HG02642 (cell line): ENCODE measurements around the gene AQP12B.
"Not testable (repeated sequence)": the region's sequence is repeated elsewhere in the genome, so short reads cannot be mapped to it uniquely, and the experiment has no call there.

Source experiments
- ATAC-seq: cut with Tn5 transposase; IDR thresholded peaks from one replicate; pipeline ENCODE4 v1.9.1; 2021; ENCODE audit warnings: mild to moderate bottlenecking; ENCODE audit not compliant: unreplicated experiment, poor library complexity

The AQP12B gene, protein sequence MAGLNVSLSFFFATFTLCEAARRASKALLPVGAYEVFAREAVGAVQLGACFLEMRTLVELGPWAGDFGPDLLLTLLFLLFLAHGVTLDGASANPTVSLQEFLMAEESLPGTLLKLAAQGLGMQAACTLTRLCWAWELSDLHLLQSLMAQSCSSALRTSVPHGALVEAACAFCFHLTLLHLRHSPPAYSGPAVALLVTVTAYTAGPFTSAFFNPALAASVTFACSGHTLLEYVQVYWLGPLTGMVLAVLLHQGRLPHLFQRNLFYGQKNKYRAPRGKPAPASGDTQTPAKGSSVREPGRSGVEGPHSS

DNA sequence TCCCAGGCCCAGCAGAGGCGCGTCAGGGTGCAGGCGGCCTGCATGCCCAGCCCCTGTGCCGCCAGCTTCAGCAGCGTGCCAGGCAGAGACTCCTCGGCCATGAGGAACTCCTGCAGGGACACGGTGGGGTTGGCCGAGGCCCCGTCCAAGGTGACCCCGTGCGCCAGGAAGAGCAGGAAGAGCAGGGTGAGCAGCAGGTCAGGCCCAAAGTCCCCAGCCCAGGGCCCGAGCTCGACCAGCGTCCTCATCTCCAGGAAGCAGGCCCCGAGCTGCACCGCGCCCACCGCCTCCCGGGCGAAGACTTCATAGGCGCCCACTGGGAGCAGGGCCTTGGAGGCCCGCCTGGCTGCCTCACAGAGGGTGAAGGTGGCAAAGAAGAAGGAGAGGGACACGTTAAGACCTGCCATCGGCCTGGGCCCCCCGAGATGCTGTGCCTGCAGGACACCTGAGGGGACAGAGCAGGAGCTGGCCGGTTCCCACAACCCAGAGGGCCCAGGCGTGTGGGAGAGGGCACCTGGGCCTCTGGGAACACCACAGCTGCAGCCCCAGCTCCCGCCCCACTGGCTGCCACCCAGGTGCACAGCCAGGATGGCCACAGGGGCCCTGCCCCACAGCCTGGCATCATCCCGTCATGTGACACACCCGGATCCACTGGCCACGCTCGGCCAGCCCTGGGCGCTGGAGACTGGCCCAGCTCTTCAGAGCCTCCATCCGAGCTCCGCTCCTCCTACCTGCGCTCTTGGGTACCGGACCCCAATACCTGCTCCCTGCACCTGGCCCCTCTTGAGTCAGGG lies at the start of gene AQP12B:
Gene AQP12B (minus strand): TSS at position 455 of the 794 bp plus-strand sequence. CDS start 48 bp downstream, at position 407.
- not testable (repeated sequence) for ATAC-seq

DNA sequence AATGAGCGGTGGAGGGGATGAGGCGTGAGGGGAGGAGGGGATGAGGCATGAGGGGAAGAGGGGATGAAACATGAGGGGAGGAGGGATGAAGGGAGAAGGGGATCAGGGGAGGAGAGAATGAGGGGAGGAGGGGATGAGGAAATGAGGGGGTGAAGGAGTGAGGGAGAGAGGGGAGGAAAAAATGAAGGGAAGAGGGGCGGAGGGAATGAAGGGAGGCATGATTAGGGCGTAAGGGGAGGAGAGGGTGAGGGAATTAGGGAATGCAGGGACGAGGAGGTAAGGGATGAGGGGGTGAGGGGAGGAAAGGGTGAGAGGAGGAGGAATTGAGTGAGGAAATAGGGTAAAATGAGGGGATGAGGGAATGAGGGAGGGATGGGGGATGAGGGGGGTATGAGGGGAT lies 49.5 kb upstream of the AQP12B start:
- ATAC-seq: no peak

DNA sequence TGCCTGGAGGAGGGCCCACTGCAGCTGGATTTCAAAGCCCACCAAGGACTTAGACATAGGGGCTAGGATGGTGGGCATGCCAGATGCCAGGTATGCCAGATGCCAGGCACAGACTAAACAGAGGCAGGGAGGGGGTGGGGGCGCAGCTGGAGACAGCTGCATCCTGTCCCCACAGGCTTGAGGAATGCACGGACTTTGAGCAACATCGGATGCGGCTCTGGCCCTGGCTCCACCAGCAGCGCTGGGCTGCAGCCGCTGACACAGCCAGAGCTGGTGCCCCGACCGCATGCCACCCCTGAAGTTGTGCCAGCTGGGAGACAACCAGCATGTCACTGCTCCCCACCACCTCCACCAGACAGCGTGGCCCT lies 48.5 kb upstream of the AQP12B start:
- no peak for ATAC-seq

DNA sequence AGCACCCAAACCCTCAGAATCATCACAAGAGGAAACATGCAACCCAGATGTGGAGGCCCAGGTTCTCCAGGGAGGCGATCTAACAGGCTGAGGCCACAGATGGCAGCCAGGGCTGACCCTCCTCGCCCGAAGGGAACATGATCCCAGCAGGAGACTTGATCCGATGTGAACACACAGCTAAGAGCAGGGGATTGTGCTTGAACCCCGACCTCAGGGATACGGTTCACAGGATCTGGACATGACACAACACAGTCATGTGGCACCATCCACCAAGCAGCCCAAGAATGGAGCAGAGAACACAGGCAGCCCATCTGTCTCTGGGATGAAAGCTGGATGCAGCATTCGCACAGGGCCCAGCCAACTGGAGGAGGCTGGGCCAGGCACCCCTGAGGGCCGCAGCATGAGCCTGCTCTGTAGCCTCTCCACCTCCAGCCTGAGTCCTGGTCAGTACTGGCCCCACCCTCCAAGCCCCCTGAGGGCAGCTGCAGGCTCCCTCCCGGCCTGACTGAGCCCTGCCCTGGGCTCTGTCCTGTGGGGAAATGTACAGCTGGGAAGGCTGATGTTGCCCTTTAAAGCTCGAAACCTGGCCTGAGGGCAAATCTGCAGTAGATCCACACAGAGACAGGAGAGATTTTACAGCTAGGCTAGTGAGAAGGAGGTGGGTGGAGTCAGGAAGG lies 48.0 kb upstream of the AQP12B start:
- no peak for ATAC-seq

DNA sequence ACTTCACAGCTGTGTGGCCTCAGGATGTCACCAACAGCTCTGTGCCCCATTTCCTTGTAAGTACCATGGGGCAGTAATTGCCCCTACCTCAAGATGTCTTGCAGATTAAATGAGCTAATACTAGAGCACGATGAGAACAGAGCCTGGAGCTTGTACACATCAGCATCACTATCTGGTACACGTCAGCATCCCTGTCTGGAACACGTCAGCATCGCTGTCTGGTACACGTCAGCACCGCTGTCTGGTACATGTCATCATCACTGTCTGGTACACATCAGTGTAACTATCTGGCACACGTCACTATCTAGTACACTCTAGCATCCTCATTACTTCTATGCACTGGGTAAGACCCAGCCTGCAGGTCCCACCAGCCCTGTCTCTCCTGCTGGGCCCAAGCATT lies 46.1 kb upstream of the AQP12B start:
- ATAC-seq: no peak

DNA sequence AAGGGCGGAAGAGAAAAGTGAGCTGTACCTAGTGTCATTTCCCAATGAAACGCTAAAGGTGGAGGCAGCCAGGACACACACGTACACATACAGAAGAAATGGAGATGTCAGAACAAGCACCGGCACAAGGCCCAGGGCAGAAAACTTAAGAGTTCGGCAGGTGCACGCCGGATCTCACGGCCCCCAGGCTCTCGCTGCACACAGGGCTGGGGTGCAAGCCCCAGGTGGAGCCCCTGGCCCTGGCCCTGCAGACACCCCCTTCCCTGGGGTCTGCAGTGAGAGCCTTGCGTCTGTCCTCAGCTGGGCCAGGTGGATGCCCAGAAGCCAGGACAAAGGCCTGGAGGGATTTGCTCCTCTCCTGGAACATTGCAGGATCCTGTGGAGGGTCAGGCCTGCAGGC lies 45.7 kb upstream of the AQP12B start:
- ATAC-seq: no peak

DNA sequence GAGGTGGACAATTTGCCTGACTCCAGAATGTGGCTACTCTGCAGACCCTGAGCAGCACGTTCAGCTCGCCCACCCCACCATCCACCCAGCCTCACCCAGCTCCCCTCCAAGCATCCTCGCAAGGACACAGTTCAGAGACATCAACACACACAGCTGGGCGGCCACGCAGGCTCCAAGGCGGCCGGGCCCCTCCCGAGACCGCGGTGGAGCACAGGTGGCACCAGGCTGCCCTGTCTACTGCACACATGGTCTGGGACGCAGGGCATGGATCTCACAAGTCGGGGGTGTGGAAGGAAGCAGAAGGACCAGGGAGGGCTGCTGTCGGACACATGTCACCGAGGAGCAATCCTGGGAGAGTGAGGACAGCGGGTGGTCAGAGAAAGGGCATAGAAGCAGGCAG lies 45.2 kb upstream of the AQP12B start:
- no peak for ATAC-seq

DNA sequence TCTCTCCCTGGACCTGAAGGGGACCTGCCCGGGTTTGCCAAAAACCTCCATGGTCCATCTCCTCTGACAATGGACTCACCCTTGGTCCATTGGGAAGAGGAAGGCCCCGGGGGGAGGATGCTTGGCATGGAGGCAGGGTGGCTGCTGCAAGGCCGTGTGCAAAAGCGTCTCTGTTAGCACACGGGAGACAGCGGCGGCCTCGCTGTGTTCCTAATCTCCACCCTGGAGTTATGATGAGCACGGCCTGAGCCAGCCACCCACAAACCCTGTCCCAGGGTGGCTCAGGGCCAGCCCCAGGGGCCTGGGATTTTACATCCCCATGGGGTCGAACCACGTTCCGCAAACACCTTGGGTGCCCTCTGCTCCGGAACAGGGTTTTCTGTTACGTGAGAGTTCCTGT lies 44.8 kb upstream of the AQP12B start:
- no peak for ATAC-seq

DNA sequence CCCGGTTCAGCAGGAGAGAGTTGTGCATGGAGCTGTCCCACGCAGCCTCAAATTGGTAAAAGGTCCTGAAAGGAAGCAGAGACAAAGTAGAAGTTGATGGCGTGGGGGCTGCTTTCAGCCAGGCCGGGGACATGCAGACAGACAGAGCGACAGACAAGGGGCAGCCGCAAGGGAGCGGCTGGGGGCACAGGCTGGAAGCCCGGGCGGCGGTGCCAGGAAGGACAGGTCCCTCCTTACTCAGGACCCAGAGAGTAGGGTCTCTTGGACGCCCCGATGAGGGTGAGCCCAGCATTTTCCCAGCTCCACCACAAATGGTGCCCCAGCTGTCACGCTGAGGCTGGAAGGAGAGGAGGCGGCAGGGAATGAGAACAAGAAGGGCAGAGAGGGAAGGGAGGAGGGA lies 44.2 kb upstream of the AQP12B start:
- no peak for ATAC-seq

DNA sequence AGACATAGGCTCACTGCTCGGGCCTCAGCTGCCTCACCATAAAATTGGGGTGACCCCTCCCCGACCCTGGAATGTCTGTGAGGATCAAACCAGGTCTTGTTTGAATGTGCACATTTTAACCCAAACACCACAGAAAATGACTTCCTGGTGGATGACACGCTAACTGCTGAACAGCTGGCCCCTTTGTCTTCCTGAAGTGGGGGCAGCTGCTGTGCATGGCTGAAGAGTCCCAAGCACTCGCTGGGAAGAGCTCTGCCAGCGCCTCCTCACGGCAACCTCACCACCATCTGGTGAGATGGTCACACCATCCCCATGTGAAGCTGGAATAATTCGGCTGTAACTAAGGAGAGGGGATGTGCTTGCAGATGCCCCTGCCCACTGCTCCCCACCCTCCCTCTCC lies 43.0 kb upstream of the AQP12B start:
- ATAC-seq: no peak

DNA sequence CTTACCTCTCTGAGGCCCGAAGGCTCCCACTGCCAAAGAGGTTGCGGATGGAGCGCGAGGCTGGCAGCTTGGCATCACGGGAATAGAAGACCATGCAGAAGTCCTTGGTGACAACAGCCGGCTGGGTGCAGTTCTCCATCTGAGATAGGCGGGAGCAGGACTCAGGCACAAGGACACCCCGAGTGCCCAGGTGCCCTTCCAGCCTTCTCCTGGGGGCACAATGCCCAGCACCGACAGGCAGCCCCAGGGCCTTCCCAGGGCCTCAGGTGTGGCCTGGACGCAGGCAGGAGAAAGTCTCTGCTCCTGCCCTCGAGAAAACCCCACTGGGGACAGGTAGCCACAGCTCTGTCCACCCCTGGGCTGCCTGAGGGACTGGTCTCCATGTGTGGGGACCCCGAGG lies 42.6 kb upstream of the AQP12B start:
- ATAC-seq: no peak

DNA sequence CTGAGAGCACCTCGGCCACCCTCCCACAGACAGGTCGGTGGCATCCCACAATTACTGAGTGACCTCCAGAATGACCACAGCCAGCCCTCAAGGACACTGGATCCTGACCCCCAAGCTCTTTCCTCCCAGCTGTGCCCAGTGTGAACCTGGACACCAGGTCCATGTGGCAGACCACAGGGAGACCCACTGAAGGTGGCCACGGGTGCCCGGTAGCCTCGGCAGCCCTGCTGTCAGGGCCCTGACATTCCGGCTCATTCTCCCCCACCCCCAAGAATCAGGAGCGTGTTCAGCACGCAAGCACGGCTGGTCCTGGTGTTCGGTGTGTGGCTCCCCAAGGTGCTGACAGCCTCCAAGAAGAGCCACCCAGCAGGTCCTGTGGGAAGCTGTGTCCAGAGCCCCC lies 41.7 kb upstream of the AQP12B start:
- ATAC-seq: no peak

DNA sequence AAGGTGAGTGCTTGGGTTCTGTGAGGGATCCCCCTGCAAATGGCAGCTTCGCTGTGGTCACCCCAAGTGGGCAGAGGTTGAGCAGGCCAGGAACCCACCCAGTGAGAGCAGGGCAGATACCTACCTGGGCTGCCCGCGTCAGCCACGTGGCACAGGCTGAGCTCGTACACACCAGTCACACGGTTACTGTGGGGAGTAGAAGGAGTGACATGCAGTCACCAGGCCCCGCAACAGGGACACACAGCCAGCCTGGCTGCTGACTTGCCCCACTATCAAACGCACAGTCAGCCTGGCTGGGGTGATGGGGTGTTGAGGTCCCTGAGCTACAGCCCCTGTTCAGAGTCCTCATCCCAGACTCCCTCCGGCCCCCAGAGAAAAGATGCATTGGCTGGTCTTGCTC lies 41.2 kb upstream of the AQP12B start:
- ATAC-seq: no peak

DNA sequence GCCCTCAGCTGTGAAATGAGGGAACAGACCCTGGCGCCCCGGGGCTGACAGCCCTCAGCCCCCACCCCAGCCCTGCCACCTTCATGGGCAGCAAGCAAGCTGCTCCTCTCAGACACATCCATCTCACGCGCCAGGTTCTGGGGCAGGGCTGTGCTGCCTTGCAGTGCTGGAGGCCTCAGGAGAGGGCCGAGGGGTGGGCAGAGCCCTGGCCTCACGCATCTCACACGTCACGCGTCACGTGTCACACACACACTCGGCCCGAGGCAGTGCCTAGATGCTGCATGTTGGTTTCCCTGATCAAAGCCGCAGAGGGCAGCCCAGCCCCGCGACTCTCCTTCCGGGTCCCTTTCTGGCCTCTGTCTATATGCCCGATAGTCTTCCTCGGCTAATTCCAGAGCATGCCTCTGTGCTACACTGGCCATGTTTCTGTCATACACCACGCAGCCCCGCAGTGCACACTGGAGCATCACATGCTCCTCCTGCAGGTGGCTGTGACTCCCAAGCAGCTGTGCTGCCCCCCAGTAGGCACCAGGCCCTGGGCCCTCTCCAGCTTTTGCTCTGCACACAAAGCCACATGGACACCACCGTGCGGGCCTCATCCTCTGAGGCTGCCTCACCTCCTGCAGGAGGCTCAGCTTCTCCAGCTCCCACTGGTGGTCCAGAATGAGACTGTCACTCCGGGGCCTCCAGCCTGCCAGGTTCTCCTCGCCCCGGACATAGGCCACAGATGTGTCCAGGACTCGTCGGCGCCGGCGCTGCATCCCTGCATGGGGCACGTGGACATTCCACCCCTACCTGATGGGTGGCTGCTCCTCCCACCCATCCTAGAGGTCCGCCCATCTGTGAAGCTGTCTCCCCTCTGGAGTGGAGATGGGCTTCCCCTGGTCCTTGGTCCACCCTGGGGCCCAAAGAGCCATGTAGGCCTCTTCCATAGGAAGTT lies 40.4 kb upstream of the AQP12B start:
- no peak for ATAC-seq

DNA sequence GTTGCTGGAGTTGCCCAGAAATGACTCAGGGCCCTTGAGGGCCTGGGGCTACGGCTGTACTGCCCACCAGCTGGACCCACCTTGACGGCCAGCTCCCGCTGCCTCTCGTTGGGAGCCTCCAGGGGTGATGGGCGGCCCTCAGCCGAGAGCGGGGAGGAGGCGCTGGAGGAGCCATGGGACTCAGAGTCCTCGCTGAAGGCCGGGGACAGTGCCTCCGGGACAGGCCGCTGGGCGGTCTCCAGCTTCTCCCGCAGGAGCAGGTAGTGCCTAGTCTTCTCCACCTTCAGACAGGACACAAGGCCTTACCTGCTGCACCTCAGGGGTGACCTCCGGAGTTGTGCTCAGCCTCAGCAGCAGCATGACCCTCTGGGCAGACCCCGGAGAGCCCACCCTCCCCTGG lies 39.7 kb upstream of the AQP12B start:
- no peak for ATAC-seq

DNA sequence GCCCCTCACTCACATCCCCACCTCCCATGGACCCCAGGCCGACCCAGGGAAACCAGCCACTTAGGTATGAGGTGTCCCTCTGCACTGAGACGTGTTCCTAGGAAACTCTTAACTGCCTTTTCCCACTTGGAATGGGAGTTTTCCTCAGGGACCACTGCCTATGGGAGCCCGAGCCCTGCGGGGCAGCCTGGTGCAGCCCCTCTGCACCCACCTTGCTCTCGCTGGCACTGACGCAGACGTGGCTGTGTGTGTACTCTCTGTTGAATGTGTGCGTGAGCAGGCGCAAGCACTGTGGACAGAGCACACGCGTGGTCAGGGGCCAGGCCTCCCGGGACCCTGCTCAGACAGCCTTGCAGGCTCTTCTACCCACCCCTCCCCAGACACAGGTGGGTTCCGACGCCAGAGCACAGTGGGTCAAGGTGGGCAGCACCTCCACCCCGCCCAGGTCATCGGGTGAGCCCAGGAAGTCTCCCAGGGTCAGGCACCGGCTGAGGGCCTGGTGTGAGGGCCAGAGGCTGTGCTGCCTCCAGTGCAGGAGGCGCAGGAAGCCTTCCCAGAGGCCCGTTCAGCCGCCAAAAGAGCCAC lies 39.0 kb upstream of the AQP12B start:
- ATAC-seq: no peak

DNA sequence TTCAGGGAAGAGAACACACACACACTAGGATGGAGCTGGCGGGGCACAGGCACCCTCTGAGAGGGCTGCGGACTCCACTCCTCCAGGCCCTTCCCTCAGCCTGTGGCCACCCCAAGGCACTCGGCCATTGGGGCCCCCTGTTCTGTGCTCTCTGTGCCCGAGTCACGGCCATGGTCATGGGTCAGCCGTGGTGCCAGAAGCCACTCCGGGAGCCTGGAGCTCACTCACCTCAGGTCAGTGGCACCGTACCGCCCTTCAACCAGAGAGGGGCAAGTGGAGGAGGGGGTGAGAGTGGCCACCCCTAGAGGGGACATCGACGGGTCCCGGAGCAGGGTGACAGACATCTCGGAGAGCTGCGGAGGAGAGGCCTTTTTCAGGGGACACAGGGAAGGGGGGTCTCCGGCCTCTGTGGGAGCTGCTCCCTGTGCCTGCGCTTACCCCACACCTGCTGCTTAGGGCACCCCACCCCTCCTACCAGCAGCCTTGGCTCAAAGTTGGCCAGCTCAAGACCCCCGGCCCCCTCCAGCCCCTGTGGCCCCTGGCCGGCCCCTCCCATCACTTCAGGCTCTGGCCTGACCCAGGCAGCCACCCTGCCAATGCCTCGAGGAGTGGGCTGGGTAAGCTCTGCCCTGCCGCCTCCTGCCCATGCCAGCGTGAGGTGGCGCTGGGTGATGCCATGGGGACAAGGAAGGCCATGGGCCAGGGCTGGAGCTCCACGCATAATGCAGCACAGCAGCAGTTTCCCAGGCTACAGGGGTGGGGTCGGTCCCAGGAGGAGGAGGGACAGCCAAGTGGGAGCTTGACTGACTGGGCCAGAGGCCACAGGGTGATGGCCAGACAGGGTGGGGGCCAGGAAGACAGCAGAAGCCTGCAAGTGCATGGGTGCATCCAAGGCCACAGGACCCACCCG lies 38.3 kb upstream of the AQP12B start:
- no peak for ATAC-seq

DNA sequence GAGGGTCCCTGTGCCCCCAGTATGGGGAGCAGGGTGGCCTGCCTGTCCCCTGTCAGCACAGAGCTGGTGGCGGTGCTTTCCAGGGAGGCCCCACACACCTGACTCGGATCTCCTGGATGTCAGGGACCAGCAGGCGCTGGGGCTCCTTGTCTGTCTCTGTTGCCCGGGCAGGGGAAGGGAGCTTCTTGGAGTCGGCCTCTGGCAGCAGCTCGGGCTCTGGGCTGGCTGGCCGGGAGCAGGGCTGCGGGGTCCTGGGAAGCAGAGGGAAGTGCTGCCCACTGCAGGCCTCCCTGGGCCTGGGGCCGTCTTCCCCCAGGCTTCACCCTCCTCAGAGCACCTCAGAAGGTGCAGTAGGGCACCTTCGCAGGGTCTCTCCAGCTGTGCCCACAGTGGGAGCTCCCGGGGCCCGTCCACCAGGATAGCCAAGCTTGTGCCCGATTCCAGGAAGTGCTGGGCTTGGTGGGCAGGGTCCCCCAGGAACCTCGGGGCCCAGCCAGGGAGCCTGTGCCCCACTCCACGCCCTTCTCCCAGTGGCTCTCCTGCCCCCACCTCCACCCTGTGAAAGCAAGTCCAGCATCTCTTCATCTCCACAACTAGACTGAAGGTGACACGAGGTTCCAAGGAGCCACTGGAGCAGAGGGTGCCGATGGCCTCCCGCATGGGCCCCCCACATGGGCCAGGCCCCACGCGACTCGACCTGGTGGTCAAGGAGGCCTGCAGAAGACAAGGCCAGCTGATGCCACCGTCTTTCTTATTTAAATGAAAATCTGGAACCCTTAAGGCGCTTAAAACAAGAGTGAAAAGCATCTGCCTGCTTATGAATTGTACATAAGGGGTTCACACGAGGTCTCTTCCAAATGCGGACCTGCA lies 37.2 kb upstream of the AQP12B start:
- no peak for ATAC-seq
